HG03354 (cell line): ENCODE results near the gene DLK2.

ENCODE experiments used
- ATAC-seq: cut with Tn5 transposase; IDR thresholded peaks from one replicate; pipeline ENCODE4 v1.9.1; 2021; ENCODE audit warnings: mild to moderate bottlenecking; ENCODE audit not compliant: unreplicated experiment, poor library complexity, severe bottlenecking

The DLK2 gene

DNA sequence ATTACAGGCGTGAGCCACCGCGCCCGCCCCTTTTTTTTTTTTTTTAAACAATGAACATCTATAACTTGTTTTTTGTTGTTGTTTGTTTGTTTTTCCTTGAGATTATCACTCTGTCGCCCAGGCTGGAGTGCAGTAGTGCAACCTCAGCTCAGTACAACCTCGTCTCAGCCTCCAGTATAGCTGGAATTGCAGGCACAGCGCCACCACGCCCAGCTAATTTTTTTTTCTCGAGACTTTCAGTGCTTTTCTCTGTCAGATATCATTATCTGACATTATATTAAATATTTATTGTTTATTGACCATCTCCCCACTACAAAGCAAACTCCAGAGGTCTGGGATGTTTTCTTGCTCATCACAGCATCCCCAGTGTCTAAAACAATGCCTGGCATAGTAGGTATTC lies 2.3 kb upstream of the DLK2 start:
- ATAC-seq: no peak

DNA sequence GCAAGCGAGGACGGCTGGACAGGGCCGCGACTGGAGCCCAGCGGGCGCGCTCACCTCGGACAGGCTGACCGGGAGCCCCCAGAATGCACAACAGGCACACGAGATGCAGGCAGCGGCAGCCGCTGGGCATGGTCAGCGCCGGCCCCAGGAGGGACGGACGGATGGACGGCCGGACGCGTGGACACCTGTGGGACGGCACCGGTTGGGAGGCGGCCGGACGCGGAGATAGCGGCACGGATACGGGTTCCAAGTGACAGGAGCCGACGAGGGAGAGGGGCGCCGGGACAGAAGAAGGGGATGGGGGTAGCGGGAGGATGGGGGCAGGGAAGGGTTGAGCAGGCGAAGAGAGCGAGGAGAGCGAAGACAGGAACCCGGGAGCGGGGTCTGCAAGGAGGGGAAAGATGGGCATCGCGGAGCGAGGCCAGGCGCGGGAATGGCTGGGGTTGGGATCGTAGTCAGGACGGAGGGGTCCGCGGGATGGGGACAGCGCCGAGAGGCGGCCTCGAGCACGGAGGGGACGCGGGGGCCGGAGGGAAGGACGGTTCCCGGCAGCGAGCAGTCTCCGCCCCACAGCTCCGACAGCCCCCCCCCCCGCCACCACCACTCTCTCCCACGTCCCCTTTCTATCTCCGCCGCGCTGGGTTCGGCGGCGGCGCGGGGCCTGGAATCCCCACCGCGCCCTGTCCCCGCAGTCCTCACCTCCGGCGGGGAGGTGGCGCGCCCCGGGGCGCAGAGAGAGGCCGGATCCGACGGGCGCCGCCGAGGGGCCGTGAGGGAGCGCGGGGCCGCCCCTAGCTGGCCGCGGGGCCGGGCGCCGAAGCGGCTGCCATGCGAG lies 435 bp downstream of the DLK2 start:
- no peak for ATAC-seq

DNA sequence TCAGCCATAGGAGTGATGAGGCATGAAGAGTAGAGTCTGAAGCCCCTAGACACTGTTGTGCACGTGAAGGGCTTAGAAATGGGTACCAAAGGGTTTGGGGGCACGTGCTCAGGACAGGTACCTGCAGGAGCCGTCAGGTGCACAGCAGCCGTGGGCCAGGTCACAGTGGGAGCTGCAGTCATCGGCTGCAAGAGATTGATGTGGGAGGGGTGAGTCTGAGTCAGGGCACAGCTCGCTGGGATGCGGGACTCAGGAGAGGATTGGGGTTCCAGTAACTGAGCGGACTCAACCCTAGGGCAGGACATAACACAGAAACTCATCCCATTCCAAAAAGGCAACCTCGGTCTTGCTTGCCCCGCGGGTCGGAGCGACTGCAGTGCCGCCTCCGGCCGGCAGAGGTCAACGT lies 1.1 kb downstream of the DLK2 start:
- ATAC-seq: no peak

DNA sequence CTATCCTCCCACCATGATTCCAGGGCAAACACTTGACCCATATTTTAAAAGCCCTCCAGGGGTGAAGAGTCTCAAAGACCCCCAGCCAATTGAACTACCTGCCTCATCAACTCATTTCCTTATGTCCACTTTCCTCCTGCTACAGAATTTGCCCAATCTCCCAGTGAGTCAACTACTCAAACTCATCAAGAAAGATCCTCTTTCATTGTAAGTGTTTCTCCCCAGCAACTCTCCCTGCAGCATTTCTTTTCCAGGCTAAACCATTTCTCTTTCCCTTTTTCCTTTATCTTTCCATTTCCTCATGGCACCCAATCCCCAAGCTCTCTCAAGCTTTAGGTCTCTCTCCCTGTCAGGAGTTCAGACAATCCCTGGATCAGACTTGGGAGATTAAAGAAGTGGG lies 1.5 kb downstream of the DLK2 start:
- no peak for ATAC-seq

DNA sequence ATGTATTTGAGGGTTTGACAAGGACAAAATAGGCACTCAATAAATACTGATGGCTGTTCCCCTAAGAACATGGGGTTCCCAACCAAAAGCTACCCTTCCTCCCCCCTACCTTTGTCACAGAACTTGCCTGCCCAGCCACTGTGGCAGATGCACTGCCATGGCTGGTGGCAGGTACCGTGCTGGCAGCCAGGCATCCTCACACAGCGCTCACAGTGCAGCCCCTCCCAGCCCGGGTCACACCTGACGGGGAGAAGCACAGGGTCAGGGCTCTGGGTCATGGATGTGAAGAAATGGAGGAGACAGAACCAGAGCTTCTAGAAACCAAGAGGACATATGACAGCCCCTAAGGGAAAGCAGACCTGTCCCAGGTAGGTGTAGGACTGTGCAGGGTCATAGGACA lies 2.5 kb downstream of the DLK2 start:
- ATAC-seq: no peak

DNA sequence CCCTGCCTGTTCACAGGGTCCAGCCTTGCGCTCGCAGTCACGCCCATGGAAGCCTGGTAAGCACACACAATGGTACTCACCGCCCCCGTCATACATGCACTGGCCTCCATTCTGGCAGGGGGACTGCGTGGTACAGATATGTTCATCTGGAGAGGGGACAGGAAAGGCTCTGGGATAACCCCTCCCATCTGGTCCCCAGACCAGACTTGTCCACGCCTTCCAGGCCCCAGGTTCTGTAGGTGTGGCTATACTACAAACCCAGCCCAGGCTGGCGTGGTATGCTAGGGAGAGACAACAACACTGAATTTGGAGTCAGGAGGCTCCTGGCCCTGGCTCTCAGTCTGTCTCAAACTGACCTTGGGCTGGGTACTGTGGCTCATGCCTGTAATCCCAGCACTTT lies 3.4 kb downstream of the DLK2 start:
- ATAC-seq: no peak

DNA sequence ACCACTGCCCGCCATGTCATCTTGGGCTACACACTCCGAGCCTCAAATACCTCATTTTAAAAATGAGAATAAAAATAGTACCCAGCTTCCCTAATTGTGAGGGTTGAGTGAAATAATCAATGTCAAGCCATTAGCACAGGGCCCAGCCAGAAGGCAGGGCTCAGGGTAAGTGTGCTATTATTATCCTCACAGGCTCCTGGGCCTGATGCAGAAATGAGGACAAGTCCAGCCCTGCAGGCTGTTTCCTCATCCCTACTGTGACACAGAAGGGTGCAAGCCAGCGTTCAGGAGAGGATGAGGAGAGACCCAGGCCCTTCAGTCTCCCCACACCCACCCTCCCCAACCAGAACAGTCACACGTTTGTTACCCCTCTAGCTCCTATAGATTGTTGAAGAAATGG lies 4.0 kb downstream of the DLK2 start:
- no peak for ATAC-seq

DNA sequence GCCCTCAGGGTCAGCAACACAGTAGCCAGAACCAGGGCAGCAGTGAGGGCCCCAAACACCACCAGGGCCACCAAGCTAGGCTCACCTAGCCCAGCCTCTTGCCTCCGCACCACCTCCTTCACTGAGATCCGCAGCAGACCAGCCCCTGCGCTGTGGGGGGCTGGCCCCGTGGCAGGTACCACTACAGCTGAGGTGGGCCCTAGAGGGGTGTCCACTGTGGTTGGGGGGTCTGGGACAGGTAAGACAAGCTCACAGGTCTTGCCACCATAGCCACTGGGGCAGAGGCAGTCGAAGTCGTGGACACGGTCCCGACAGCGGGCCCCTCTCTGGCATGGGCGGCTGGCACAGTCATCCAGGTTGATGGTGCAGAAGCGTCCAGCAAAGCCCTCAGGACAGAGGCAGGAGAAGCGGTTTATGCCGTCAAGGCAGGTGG lies 4.6 kb downstream of the DLK2 start:
- ATAC-seq: no peak

DNA sequence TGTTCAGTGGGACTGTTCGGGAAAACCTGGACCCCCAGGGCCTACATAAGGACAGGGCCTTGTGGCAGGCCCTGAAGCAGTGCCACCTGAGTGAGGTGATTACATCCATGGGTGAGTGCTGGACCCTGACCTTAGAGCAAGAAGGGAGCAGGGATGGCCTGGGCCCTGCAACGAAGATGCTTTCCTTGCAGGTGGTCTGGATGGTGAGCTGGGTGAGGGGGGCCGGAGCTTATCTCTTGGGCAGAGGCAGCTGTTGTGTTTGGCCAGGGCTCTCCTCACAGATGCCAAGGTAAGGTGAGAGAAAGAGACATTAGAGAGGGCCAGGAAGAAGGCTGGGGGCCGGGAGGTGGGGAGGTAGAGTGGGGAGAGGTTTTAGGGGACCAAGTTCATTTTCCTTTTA lies 6.4 kb downstream of the DLK2 start:
- no peak for ATAC-seq

DNA sequence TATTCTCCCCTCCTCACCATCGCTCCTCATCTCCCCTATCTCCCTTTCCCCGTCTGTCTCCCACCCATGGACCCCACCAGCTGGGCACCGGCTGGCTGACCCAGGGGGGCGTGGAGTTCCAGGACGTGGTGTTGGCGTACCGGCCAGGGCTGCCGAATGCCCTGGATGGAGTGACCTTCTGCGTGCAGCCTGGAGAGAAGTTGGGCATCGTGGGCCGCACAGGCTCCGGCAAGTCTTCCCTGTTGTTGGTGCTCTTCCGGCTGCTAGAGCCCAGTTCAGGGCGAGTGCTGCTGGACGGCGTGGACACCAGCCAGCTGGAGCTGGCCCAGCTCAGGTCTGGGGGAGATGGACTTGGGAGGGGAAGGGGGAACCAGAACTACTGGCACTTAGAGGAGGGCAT lies 7.7 kb downstream of the DLK2 start:
- ATAC-seq: no peak

DNA sequence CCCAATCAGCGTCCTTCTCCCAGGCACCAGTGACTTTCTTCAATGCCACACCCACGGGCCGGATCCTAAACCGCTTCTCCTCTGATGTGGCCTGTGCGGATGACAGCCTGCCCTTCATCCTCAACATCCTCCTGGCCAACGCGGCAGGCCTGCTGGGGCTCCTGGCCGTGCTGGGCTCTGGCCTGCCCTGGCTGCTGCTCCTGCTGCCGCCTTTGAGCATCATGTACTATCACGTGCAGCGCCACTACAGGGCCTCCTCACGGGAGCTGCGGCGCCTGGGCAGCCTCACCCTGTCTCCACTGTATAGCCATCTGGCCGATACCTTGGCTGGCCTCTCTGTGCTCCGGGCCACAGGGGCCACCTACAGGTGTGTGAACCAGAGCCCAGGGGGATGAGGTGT lies 9.8 kb downstream of the DLK2 start:
- no peak for ATAC-seq

DNA sequence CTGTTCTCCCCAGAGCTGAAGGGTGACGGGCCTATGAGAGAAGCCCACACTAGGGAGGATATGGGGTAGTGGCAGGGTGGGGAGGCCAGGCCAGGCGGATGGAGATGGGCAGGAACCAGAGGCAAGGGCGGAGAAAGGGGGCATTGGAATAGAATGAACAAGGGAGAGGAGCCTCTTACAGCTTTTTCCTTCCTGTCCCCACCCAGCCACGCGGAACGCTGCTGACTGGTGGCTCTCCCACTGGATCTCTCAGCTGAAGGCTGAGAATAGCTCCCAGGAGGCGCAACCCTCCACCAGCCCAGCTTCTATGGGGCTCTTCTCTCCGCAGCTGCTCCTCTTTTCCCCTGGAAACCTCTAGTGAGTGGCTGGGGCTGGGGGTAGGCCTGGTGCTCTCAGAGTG lies 10.8 kb downstream of the DLK2 start:
- ATAC-seq: no peak

DNA sequence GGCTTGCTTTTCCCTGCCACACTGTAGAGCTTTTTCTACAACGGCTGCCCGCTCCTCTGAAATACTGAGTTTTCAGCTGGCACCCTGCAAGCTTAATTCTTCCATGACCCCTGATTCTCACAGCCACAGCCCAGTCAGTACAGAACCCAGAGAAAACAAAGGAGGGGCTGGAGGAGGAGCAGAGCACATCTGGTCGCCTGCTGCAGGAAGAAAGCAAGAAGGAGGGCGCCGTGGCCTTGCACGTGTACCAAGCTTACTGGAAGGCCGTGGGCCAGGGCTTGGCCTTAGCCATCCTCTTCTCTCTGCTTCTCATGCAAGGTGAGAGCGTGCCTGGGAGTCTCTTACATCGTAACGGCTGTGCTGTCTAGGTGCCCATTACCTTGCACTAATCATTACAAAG lies 11.3 kb downstream of the DLK2 start:
- no peak for ATAC-seq

DNA sequence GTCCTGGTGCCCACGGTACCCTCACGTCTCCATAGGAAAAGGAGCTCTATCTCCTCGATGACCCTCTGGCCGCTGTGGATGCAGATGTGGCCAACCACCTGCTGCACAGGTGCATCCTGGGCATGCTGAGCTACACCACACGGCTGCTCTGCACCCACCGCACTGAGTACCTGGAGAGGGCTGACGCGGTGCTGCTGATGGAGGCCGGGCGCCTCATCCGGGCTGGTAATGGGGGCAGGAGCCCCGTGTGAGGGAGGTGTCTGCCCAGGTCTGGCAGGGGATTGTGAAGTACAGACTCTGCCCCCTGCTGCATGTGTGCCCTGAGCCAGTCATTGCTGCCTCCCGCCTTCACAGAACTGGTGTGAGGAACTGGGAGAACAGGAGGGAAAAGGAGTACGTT lies 12.4 kb downstream of the DLK2 start:
- no peak for ATAC-seq

DNA sequence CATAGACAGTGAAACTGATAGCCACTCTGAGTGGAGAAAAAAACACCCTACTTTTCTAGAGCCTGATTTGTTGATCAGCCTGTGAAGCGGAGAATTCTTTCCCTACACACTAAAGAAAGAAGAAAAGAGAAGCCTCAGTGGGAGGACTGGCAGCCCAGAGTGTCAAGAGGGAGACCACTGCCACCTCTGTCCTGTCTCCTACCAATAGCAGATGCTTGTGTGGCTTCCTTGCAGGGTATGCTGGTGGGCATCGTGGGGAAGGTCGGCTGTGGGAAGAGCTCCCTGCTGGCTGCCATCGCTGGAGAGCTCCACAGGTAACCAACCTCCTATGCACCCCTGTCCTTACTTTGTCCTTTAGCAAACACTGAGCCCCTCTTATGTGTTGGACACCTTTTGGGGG lies 17.6 kb downstream of the DLK2 start:
- no peak for ATAC-seq

DNA sequence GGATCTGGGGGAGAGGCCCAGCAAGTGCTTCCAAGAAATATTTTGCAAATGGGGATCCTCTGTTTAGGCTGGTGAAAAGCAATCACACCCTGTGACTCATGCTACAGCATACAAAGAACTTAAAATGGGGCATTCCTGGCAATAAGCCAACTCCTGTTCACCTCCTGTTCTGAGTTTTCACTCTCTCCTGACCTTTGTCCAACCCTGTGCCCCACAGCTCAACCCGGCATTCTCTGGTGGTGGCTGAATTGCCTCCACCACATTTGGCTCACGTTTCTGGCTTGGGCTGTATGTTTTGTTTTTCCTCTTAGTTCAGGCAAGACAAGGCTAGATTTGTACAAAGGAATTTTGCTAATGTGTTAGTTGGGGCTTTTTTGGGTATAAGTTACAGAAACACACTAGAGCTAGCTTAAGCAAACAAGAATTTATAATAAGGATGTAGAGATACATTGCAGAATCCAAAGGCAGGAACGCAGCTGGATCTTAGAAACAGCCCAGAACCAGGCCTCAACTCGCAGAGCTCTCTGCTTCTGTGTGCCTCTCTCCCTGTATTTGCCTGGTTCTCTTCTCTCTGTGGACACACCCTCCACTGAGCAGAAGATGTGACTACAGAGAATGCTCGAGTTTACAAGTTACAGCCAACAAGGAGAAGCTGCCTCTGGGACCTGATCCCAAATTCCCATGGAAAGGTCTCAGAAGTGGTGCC lies 18.6 kb downstream of the DLK2 start:
- ATAC-seq: no peak

DNA sequence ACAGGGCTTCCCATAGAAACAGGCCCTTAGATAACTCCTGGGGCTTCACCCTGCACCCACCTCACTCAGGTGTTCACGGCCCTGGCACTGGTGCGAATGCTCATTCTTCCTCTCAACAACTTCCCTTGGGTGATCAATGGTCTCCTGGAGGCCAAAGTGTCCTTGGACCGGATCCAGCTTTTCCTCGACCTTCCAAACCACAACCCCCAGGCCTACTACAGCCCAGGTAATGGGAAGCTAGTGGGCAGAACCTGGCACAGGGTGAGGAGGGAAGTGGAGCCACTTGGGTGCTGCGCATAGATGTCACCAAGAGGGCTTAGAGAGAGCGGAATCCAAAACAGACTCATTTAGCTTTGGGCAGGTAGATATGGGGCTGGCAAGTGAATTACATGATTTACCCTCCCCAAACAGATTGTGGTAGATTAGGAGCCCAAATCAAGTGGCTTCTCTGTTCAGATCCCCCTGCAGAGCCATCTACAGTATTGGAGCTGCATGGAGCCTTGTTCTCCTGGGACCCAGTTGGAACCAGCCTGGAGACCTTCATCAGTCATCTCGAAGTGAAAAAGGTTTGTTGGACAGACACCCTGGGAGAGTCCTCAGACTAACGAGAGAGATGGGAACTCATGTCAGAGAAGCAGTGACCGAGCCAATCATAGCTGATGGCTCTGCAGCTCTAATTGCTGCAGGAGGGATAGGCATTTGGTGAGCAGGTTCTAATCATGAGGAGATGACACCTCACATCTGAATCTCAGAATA lies 19.5 kb downstream of the DLK2 start:
- no peak for ATAC-seq

DNA sequence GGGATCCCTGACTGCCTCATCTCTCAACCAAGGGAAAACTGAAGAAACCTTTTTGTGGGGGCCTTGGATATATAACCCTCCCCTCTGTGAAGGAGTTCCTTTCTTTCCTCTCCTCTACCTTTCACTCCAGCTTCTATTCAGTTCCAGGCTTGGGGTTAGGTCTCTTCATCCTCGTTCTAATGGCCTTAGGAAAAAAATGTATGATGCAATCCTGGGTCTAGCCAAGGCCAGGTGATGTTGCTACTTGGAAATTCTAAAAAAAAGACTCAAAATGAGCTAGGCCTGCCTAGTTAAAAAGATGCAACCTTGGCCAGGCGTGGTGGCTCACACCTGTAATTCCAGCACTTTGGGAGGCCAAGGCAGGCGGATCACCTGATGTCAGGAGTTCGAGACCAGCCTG lies 20.4 kb downstream of the DLK2 start:
- no peak for ATAC-seq

DNA sequence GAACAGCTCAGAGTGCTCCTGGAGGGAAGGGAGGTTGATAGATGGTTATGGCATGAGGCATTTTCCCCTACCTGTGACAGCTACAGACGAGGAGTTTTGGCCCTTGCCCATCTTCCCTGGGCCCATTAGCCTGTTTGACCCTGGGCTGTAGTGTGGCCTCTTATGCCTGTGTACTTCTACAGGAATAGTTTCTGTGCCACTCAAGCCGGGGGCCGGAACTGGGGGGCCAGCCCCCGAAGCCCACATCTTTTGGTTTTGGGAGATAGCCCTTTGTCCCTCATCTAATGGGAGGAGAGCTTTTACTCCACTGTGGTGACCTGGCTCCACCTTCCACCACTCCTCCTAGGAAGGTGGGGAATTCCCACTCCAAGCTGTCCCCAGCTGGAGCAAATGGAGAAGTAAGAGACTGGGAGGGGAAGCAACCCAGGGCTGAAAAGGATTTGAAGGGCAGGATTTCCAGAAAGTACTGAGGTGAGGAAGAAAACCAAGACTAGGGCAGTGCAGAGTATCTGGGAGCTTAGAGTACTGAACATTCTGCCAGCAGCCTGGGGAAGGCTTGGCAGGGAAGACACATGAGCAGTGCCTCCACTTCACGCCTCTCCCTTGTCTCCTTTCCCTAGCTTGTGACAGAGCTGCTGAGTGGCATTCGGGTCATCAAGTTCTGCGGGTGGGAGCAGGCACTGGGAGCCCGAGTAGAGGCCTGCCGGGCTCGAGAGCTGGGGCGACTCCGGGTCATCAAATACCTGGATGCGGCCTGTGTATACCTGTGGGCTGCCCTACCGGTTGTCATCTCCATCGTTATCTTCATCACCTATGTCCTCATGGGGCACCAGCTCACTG lies 21.1 kb downstream of the DLK2 start:
- ATAC-seq: no peak

DNA sequence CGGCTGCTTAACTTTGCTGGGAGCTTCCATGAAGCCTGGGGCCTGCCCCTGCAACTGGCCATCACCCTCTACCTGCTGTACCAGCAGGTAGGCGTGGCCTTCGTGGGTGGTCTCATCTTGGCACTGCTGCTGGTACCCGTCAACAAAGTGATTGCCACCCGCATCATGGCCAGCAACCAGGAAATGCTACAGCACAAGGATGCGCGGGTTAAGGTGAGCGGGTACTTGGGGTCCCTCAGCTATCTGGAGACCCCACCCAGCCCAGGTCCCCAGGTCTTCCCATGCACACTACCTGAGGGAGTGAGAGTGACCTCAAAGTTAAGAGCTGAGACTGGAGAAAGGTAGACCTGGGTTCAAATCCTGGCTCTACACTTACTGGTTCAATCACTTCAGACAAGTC lies 22.2 kb downstream of the DLK2 start:
- ATAC-seq: no peak
